K562 (cell line): ENCODE data around the gene DYSF. TPM values are rescaled to one million over a fixed set of nuclear protein-coding genes. Genes with fewer than 3 reads are reported as not detected.

Experiments used
- NFXL1 ChIP-seq: fragments of 450-650 bp; formaldehyde crosslinking; IDR thresholded peaks from 2 replicates; pipeline ENCODE4 v1.4.0; 2021; ENCODE audit warnings: mild to moderate bottlenecking
- TAF15 ChIP-seq: fragments of 200-400 bp; formaldehyde crosslinking; IDR thresholded peaks from 2 replicates; pipeline ENCODE4 v1.6.1; 2017; ENCODE audit warnings: mild to moderate bottlenecking, low read depth, low read length, moderate library complexity
- ZNF184 ChIP-seq: sonication (generic); formaldehyde crosslinking; IDR thresholded peaks from 2 replicates; pipeline ENCODE4 v1.5.0; 2020; ENCODE audit warnings: missing genetic modification reagents
- polyA plus RNA-seq, 8 experiments: library from polyadenylated mRNA; depleted of rRNA in 4 of 8; stranded (reverse) in 5 of 8; unstranded in 3 of 8; fragments of >200 nt; fragmentation: Nextera tagmentation in 2 of 8; fragmentation: Illumina TruSeq in 1 of 8; extraction: Ambion mirVana in 2 of 8; extraction: Trizol in 1 of 8; gene quantifications; 2 replicates each; pipeline versions ENCODE4 v1.2.1 to v1.2.3, GENCODE V29; 2011 to 2014; ENCODE audit warnings: inconsistent platforms in 1 of 8, missing spikeins in 1 of 8
- total RNA-seq, 7 experiments: library from RNA; depleted of rRNA in 6 of 7; stranded (reverse); fragments of >200 nt in 6 of 7; fragmentation: Illumina TruSeq in 2 of 7; extraction: Trizol in 2 of 7; gene quantifications; 2 replicates each; pipeline versions ENCODE4 v1.2.1 to v1.2.3, GENCODE V29; 2011 to 2021; ENCODE audit warnings: low replicate concordance in 1 of 7
- TF ChIP-seq, protein P1 (sequence below), 2 experiments: fragments of 450-650 bp; IDR thresholded peaks; 2 replicates each; pipeline ENCODE4 v1.6.1; 2016; ENCODE audit warnings: mild to moderate bottlenecking in 2 of 2, borderline replicate concordance in 1 of 2, low read depth in 1 of 2, moderate library complexity in 1 of 2

The DYSF gene
- total and polyA plus RNA-seq, 9 of the 15 experiments (the other 6 are each of a cell fraction or from before 2014, with no cell fraction given), result 0.01 to 0.80 (median 0.29) TPM

DNA sequence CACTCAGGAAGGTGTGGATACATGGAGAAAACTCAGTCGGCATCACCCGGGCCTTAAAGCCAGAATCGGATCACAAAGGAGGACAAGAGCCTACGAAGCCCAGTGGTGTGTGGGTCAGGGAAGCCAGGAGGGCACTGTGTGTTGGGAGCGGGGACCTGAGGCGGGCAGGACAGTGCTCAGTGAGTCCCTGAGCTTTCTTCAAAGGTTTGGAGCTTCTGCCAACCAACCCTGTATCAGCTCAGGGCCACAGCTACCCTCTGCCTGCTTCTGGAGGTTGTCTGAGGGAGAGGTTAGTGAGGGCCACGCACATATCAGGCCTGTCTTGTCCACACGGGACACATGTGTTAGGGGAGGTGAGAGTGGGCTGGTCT is 52.4 kb downstream of the DYSF start (continued):
- TF ChIP-seq, protein P1, sequence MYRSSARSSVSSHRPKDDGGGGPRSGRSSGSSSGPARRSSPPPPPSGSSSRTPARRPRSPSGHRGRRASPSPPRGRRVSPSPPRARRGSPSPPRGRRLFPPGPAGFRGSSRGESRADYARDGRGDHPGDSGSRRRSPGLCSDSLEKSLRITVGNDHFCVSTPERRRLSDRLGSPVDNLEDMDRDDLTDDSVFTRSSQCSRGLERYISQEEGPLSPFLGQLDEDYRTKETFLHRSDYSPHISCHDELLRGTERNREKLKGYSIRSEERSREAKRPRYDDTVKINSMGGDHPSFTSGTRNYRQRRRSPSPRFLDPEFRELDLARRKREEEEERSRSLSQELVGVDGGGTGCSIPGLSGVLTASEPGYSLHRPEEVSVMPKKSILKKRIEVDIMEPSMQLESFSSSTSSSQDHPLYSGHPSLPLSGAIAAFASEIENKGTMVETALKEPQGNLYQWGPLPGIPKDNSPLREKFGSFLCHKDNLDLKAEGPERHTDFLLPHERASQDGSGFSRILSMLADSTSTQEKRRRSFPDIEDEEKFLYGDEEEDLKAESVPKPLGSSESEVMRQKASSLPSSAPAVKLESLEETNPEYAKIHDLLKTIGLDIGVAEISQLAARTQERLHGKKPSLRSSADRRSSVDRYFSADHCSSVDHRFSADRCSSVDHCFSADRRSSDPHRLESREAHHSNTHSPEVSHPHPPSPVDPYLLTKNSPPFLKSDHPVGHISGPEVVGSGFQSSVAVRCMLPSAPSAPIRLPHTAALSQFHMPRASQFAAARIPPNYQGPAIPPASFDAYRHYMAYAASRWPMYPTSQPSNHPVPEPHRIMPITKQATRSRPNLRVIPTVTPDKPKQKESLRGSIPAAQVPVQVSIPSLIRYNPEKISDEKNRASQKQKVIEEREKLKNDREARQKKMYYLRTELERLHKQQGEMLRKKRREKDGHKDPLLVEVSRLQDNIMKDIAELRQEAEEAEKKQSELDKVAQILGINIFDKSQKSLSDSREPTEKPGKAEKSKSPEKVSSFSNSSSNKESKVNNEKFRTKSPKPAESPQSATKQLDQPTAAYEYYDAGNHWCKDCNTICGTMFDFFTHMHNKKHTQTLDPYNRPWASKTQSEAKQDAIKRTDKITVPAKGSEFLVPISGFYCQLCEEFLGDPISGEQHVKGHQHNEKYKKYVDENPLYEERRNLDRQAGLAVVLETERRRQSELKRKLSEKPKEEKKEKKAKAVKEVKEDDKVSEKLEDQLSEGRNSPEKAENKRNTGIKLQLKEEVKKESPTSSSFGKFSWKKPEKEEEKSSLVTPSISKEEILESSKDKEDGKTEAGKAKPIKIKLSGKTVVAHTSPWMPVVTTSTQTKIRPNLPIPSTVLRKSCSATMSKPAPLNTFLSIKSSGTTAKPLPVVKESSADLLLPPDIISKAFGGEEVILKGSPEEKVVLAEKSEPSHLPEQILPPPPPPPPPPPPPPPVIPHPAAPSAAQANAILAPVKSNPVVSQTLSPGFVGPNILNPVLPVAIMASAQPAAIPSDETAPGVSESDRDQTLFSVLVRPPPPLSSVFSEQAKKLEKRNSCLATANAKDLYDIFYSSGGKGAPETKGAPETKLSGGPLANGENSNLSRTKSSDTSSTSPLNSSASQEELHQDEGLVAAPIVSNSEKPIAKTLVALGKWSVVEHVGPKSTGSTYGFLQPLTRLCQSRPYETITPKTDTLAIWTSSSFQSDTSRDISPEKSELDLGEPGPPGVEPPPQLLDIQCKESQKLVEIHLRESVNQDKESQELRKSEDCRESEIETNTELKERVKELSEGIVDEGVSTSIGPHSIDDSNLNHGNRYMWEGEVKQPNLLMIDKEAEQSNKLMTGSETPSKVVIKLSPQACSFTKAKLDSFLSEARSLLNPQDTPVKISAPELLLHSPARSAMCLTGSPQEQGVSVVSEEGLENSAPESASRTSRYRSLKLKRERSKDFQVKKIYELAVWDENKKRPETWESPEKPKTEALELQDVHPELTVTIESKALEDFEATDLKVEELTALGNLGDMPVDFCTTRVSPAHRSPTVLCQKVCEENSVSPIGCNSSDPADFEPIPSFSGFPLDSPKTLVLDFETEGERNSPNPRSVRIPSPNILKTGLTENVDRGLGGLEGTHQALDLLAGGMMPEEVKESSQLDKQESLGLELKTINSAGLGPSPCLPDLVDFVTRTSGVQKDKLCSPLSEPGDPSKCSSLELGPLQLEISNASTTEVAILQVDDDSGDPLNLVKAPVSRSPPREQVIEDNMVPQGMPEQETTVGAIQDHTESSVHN (IDR thresholded peaks at IDR 0.05; ENCODE audit: borderline replicate concordance in 1 of 2, low read depth in 1 of 2), result no peak
- TF ChIP-seq TAF15 (no peak), NFXL1 (CRISPR knock-in tag) (no peak), ZNF184 (CRISPR knock-in tag) (no peak)
